ENCODE measurements around the gene ROBO1.

The ROBO1 gene

DNA sequence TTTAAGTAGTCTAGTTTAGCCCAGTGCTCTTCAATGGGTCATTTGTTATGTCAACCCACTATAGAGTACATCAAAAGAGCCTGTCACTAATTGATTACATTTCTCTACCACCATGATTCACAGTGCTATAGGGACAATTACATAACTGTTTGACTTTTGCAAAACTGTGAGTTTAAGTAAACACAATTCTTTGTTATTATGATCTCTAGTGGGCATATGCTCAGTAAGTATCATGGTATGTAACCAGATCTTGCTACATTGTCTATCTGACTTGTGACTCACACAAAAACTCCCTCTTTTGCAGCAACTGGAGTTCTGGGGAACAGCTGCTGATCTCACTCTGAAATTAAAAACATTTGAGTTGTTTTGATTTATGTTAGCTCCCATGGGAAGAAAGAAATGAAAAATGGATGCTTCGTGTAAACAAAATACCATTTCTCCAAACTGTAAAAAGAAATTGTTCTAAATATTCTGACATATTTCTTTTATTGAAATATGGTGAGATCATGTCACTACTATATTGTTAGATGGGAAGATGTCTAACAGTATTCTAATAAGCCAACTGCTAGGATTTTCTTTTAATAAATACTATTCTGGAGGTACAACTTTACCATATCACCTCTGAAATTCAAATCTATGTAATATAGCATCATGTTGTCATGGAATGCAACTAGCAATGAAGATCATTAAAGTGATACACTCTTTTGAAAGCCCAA lies 470.4 kb downstream of the ROBO1 start:
- peak; percentile 88 for DNase-seq

DNA sequence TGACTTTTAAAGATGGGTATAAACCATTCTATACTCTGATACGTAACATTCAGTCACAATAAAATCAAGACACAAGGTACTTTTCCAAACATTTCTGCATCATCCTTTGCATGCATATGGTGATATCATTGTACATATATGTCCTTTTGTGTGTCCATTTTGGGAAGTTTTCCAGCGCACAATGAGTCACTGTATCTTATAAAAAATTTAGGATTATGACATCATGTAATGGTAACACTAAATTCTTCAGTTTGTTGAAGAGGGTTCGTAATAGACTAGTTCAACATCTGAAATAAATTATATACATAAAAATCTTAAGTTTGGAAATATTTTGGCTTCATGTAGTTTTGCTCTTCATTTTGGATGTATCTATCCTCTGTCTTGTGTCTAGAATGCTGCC lies 480.9 kb downstream of the ROBO1 start:
- DNase-seq: no peak

DNA sequence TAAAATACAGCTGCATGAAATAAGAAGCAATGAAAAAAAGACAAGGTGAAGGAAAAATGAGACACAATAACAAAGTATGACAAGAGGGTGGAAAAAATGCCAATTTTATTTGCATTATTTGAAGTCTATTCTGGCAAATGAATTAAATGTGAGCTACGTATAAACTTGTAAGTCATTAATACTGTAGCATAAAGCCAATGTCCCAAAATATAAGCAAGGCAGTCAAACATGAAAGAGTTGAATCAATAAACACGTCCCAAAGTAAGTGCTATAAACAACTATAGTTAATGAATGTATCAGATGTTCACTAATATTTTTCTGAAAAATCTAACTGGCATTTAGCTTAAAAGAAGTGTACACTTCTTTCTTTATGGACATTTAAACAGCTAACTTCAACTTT lies 481.9 kb downstream of the ROBO1 start:
- DNase-seq: no peak

DNA sequence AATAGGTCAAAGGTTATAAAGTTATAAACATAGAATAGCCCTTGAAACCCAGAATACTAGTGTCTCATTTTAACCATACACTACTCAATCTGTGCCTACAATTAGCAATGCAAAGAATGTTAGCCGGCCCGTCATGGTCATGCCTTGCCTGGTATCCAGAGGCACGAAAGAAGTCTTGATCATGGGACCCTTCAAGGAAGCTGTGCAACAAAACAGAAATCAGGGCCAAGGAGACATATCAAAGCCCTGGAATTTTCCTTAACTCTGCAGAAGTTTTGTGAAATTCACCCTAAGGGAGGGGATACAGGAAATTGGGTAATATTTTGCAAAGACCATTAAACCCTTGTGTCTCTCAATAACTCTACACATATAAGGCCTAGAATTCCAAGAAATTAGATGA lies 482.4 kb downstream of the ROBO1 start:
- no peak for DNase-seq

DNA sequence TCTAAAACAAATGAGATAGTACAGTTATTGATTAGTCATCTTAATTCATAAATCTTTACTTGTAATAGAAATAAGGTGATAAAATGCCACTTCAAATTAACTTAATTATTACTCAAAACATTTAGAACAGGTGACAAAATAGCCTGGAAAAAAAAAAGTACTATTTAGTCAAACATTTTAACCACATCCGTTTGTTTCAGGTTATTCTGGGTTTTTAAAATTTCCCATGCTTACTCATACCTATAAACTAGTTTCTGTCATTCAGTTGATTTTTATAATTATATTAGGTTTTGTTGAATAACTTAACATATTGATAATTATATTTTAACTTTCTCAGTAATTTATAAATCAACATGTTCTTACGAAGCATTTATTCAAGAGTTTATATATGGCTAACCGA lies 483.0 kb downstream of the ROBO1 start:
- DNase-seq: no peak

DNA sequence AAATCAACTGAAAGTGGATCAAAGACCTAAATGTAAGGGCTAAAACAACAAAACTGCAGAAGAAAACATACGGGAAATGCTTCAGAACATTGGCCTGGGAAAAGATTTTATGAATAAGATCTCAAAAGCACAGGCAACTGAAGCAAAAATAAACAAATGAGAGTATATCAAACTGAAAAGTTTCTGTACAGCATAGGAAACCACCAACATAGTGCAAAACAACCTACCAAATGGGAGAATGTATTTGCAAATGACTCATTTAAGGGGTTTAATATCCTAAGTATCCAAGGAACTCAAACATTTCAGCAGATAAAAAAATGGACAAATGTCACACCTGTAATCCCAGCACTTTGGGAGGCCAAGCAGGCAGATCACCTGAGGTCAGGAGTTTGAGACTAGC lies 489.1 kb downstream of the ROBO1 start:
- DNase-seq: no peak

DNA sequence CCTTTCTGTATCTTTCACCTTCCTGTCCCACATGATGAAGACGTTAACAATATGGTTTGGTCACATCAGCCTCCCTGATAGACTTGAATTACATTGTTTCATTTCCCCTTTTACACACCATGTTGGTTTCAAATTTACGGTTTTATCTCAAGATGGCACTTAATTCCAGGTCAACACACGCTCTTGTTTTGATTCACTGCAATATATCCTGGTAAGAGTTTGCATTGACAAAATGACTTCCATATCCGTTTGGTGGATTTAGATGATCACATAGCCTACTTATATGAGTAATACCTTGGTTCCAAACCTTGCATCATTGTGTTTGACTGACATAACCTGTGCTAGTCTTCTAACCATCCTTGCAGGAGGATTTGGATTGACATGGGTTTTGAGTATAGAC lies 499.4 kb downstream of the ROBO1 start:
- no peak for DNase-seq

DNA sequence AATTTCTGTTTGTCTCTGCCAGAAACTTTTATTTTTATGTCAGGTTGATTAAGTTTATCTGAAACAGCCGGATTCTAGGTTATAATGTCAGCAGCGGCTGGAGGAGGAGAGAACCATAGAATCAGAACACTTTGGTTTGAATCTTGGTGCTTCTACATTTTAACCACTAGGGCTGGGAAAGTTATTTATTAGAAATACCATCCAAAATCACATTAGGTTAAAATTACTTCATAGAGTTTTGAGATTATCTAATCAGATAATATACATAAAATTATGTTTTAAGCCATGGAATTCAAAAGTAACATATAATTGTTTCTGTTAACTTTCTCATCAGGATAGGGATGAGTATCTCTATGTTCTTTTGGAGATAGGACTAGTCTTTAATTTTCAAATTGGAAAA lies 502.9 kb downstream of the ROBO1 start:
- no peak for DNase-seq

DNA sequence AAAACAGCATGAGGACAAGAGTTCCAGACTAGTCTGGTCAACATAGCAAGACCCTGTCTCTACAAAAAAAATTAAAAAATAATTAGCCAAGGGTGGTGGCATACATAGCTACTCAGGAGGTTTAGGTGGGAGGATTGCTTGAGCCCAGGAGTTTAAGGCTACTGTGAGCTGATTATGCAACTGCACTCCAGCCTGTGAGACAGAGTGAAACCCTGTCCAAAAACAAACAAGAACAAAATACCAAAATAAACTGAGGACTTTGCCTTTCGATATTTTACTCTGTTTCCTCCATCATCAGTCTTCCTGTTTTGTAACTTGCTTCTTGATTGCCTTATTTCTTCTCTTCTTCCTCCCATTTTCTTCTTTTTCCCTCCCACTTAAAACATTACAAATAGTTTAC lies 504.4 kb downstream of the ROBO1 start:
- no peak for DNase-seq

DNA sequence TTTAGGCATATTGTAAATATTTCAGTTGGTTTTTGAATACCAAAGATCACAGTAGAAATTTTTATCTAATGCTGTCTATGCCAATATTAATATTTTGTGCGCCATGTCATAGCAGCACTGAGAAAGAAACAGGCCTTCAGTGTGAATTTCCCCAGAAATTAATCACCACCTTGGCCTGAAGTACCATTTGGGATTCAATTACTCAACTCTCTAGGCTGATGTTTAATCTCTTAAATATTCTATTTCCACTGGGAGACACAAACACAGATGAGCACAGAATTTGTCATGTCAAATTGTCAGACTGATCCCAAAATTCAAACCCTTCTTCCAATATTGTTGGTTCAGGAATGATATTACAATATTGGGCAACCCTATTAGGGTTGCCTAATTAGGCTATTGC lies 509.3 kb downstream of the ROBO1 start:
- DNase-seq: no peak

DNA sequence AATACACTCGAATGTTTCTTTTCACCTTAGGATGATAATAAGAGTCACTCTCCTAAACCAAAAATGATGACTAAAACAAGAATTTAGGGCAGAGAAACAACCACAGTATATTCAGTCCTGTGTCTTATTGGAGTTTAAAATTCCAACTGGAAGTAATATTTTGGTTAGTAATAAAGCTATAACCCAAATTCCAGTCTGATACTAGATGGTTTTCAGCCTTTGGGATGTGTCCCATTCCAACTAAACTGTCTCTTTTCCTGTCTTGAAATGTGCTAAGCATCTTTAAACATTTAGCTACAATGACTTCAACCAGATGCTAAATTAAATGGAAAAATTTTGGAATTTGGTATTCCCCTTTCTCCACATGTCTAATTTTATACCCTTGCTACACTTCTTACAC lies 510.0 kb downstream of the ROBO1 start:
- DNase-seq: no peak

DNA sequence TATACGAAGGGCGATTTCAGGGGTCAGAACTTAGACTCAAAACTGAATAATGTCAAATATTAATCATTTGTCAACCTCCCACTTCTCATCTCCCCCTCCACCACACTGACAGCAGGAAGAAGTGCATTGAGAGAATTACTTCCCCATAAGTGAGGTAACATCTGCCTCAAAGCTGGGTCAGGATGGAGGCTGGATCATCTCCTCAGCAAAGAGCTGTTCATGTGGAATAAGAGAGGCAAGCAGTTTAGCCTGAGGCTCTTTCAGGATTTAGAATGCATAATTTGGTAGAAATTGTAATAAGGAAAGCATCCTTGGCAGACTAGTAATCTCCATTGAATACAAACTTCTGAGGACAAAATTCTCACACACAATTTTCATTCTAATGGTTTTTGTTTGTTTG lies 512.1 kb downstream of the ROBO1 start:
- DNase-seq: no peak

DNA sequence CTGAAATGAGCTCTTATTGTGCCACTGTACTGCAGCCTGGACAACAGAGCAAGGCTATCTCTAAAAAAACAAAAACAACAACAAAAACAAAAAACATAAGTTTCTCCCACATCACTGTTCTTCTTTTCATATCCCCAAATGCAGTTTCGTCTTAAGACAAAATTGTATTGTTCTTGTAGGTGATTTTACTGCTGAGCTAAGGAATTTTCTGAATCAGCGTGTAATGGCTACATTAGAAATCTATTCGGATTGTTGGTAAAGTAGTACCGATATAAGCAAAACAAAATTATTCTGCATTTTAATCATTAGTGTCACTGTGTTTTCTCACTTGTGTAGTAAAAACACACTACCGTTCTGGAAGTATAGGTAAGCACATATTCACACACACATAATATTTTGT lies 512.5 kb downstream of the ROBO1 start:
- no peak for DNase-seq

DNA sequence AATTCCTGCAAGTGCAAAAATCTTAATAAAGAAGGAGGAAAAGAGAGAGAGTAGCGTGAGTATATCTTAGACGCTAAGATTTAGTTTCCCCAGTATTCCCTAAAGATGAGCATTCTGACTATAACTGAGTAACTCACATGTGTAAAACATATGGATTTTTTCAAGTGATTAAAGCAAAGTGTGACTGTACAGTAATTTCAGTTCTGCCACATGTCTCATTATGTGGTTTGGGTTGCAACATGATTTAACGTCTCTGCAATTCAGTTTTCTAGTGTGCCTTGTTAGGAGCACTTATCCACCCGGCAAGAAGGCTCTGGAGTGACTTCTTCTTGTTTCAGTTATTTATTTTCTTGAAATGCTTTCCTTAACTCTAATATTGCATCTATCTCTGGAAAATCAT lies 514.1 kb downstream of the ROBO1 start:
- DNase-seq: no peak

DNA sequence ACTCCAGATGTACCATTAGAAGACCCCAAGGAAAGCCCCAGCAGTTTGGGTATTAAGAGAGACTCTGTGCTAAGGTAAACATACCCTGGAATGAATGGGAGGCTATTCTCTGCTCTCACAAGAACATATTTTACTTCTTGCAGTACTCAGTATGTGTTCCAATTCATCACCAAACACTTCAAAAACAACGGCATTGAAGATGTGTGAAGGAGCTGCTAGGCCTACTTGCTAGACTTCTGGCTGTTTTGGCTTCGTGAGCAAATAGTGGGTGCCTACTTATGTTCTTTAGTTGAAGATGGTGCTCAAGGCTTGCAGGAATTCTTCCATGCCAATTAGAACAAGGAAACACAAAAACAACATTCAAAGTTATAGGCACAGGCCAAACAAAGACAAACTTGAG lies 514.5 kb downstream of the ROBO1 start:
- no peak for DNase-seq

DNA sequence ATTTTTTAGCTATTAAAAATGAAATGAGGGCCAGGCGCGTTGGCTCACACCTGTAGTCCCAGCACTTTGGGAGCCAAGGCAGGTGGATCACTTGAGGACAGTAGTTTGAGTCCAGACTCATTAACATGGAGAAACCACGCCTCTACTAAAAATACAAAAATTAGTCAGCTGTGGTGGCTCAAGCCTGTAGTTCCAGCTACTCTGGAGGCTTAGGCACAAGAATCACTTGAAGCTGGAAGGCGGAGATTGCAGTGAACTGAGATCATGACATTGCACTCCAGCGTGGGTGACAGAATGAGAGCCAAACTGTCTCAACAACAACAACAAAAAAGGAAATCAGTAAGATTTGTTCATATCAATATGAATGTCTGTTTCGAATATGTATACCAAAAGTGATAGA lies 517.1 kb downstream of the ROBO1 start:
- DNase-seq: no peak

DNA sequence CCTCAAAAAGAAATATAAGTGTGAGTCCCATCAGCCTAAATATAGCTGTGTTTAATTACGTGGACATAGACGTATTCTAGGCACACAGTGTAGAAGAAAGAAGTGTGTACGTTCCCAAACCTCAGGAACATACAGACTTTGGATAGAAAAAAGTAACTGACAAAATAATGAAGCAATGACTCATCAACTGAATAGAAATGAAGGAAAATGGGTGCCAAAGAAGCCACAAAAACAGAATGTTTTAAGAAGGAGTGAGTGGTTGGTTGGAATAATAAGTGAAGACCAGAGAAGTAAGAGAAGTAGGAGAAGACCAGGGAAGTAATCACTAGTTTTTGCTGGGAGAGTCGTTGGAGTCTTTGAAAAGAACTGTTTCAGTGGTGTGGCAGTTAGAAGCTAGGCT lies 518.1 kb downstream of the ROBO1 start:
- DNase-seq: no peak

DNA sequence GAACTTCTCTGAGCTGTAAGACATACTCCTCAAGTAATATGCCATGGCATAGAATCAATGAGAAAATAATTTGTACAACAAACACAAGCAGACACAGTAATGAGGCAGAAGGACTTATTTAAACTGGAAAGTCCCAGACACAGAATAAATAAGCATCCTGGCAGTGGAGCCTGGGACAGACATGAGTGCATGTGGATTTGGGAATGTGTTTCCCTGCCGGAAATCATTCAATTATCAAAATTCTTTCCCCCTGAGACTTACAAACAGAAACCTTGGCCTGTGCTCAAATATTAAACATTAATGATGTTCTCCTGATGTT lies 520.1 kb downstream of the ROBO1 start:
- no peak for DNase-seq

DNA sequence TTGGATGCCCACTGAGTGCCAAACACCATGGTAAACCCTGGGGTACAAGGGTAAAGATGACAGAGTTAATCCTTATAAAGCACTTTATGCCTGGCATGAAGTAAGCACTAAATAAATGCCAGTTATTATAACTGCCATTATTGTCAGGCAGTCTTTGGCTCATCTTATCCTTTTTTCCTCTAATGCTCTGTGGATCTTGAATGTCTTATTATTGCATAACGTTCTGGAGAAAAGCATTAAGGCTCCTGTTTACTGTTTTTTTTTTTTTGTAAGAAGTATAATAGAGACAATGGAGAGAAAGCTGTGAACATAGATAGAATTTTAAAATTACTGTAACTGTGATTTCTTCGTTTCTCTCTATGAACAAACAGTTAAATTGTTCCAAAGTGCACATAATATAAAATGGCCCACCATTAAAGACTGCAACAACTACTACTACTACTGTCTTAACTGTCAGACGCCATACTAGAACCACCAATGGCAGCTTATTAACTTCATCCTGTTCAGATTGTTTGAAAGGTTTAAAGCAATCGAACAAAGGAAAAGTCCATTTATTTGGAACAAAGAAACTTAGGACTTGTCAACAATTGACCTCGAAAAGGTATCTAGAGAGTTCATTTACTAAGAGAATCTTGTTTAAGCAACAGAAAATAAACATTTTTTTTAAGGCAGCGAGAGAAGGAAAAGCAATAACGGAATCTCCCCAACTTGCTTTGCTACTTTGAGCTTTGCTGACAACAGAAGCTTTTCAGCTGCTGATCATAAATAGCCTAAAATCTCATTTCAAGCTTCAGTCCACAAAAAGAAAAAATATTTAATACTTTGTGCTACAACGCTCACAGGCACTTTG lies 520.7 kb downstream of the ROBO1 start:
- no peak for DNase-seq

DNA sequence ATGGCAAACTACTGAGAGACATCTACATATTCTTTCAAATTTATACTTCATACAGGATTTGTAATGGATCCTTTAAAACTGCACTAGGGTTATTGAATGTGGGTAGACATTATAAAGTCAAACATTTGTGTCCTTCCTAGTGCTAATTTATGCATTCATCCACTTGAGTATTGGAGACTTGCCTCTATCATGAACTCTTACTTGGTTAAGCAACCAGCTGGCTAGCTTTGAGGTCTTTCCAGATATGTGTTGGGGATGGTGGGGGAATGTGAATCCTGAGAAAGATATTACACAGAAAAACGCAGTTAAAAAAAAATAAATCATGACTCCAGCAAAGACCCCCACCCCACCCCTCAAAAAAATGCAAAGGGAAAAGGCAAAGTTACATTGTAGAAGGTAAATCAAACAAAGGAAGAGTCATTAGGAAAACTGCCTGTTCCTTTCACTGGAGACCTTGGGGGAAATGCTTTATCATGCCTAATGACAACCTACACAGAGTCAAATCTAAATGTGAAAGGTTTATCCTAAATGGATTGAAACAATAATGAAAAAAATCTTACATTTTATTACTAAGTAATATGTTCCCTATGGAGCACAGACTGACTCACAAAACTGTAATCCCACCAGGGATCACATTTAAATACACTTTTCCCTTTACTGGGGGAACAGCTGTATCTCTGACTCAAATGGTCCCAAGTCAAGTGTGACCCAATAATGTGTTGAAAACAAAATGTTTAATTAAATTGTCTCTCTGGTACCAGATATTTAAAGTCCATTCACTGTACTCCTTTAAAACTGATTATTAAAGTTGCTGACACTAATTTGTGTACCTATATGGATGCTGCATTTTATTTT lies 522.3 kb downstream of the ROBO1 start:
- DNase-seq: no peak

DNA sequence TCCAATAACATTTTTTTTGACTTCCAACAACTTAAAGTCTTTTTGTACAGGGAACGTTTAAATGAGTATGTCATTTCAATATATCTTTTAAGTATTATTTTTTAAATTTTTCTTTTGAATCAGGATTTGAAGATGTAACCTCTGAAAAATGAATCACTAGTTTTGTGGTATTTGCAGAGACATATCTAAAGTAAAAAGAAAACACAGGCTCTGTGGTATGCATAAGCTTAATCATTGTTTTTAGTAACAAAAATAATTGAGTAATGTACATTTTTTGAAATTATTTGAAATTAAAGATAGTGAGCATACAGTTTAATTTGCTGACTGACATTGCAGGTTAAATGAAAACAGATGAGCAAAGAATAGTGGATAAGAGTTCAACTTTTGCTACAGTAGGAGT lies 531.3 kb downstream of the ROBO1 start:
- no peak for DNase-seq

DNA sequence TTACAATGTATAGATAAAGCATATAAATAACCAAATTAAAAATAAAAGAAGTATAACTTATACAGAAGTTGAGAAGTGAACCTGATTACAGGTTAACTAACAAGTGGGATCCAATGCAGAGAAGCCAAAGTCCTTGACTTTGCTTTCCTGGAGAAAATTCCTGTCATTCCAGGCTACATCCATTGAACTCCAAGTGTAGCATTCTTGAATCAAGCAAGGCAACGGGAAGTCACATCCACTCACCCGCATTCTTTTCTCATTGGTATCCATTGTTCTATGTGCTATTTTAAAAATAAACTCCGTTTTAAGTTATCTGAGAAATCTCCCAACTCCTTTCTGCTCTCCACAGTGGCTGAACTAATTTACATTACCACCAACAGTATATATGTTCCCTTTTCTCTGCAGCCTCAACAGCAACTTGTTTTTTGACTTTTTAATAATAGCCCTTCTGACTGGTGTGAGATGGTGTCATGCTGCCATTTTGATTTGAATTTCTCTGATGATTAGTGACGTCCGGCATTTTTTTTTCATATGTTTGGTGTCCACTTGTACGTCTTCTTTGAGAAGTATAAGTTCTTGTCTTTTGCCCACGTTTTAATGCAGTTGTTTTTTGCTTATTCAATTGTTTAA lies 534.3 kb downstream of the ROBO1 start:
- no peak for DNase-seq

DNA sequence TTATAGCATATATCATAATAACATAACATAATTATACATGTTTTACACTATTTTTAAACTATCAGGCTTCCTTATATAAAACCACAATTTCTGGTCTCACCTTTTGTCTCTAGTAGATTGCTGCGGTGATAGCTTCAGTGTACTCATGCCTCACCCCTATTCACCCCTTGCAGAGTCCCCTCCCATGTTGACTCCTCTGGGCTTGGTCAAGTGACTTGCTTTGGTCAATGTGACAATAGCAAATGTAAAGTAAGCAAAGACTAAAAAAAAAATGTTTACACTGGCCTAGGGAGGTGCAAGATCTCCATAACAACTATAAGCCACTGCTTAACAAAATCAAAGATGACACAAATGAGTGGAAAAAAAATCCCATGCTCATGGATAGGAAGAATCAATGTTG lies 537.5 kb downstream of the ROBO1 start:
- peak; percentile 1 for DNase-seq

All from DMS53 (cell line).